GM12878 (cell line): ENCODE results near the gene TUSC7. TPM values are rescaled to one million over a fixed set of nuclear protein-coding genes. Genes with fewer than 3 reads are reported as not detected.

Experiments used
- ATAC-seq: fragments of 200-7000 bp; cut with Tn5 transposase; 3 replicates; pipeline ENCODE4 v1.9.1; 2020; ENCODE audit warnings: mild to moderate bottlenecking, moderate library complexity
- BruUV-seq: library from RNA; stranded (reverse); fragments of 400-500 nt; replicated peaks from 2 replicates; lab custom pipeline; 2021; lab: Mats Ljungman, UMichigan
- CTCF ChIA-PET: fragments of 300-600 bp; sonication (Branson Sonifier 250); formaldehyde crosslinking; extraction: SDS; loops from one replicate; lab custom pipeline; 2021; ENCODE audit warnings: inconsistent platforms; lab: Yijun Ruan, JAX
- POLR2A ChIA-PET: fragments of 350-600 bp; formaldehyde crosslinking; extraction: SDS; loops from one replicate; lab custom pipeline; 2021; ENCODE audit warnings: inconsistent platforms; lab: Charles Lee
- RAD21 ChIA-PET: fragments of 300-600 bp; sonication (Branson Sonifier 250); formaldehyde crosslinking; loops from one replicate; lab custom pipeline; 2023; ENCODE audit warnings: antibody characterized with exemption; ENCODE audit not compliant: unreplicated experiment; lab: Charles Lee
- SMC1A ChIA-PET: fragments of 300-600 bp; sonication (Branson Sonifier 250); formaldehyde crosslinking; loops from one replicate; lab custom pipeline; 2023; ENCODE audit not compliant: unreplicated experiment, uncharacterized antibody; lab: Charles Lee
- DNase-seq: peaks from one replicate; pipeline ENCODE4 v3.0.0-alpha.2; 2011; ENCODE audit warnings: low read depth, low spot score
- FAIRE-seq: peaks from 3 replicates; lab custom pipeline; 2011; peaks lifted over from hg19 to GRCh38; lab: Jason Lieb, UNC
- H2AFZ ChIP-seq: 2 replicates; pipeline ENCODE4 v1.6.0; 2011; ENCODE audit warnings: low read depth, low read length, control low read depth; ENCODE audit not compliant: control insufficient read depth
- H3K27ac ChIP-seq: 2 replicates; pipeline ENCODE4 v1.5.1; 2011; ENCODE audit warnings: control low read depth; ENCODE audit not compliant: control insufficient read depth, insufficient read depth
- H3K27me3 ChIP-seq, 2 experiments: replicated peaks in 1 of 2; 2 replicates each; pipeline versions ENCODE4 v1.6.0 to v1.6.1; 2011; ENCODE audit warnings: low read length in 1 of 2; ENCODE audit not compliant: control insufficient read depth in 2 of 2, insufficient read depth in 2 of 2
- H3K36me3 ChIP-seq, 2 experiments: 2 replicates each; pipeline ENCODE4 v1.5.1; 2011; ENCODE audit warnings: low read length in 1 of 2; ENCODE audit not compliant: control insufficient read depth in 2 of 2, insufficient read depth in 2 of 2
- H3K4me1 ChIP-seq: 2 replicates; pipeline ENCODE4 v1.6.1; 2011; ENCODE audit warnings: mild to moderate bottlenecking, low read length, moderate library complexity, mixed read lengths; ENCODE audit not compliant: control insufficient read depth, insufficient read depth
- H3K4me2 ChIP-seq: 2 replicates; pipeline ENCODE4 v1.6.0; 2011; ENCODE audit warnings: control low read depth; ENCODE audit not compliant: control insufficient read depth, insufficient read depth
- H3K4me3 ChIP-seq: fragments of 200-600 bp; sonication (generic); 2 replicates; pipeline ENCODE4 v1.5.1; 2016
- H3K79me2 ChIP-seq: 2 replicates; pipeline ENCODE4 v1.6.0; 2011; ENCODE audit warnings: low read length; ENCODE audit not compliant: control insufficient read depth, insufficient read depth
- H3K9ac ChIP-seq: 2 replicates; pipeline ENCODE4 v1.8.0; 2011; ENCODE audit warnings: low read length, control low read depth, mixed read lengths; ENCODE audit not compliant: control insufficient read depth, insufficient read depth
- H3K9me3 ChIP-seq: replicated peaks from 3 replicates; pipeline ENCODE4 v1.5.1; 2011; ENCODE audit warnings: mild to moderate bottlenecking, low read length; ENCODE audit not compliant: control insufficient read depth, insufficient read depth
- H4K20me1 ChIP-seq: 2 replicates; pipeline ENCODE4 v1.6.0; 2011; ENCODE audit not compliant: control insufficient read depth, insufficient read depth
- ATF7 ChIP-seq: fragments of 450-650 bp; IDR thresholded peaks from 2 replicates; pipeline ENCODE4 v1.6.1; 2016; ENCODE audit warnings: low read depth, mild to moderate bottlenecking
- CBX3 ChIP-seq: fragments of 200-600 bp; sonication (generic); IDR thresholded peaks from 2 replicates; pipeline ENCODE4 v1.6.1; 2016; ENCODE audit warnings: low read depth, borderline replicate concordance
- E2F4 ChIP-seq: IDR thresholded peaks from 2 replicates; pipeline ENCODE4 v1.6.1; 2012; ENCODE audit warnings: low read depth, low read length, improper control_type of control experiment
- IKZF2 ChIP-seq, 2 experiments: fragments of 450-650 bp; IDR thresholded peaks; 2 replicates each; pipeline ENCODE4 v1.6.1; 2017; ENCODE audit warnings: mild to moderate bottlenecking in 2 of 2, moderate library complexity in 2 of 2
- IRF4 ChIP-seq: IDR thresholded peaks from 2 replicates; pipeline ENCODE4 v1.6.1; 2011; ENCODE audit warnings: low read depth, low read length
- MTA2 ChIP-seq: fragments of 450-650 bp; IDR thresholded peaks from 2 replicates; pipeline ENCODE4 v1.6.1; 2016; ENCODE audit warnings: low read depth, mild to moderate bottlenecking, moderate library complexity
- NBN ChIP-seq: fragments of 450-650 bp; IDR thresholded peaks from 2 replicates; pipeline ENCODE4 v1.6.1; 2016
- NFYB ChIP-seq: IDR thresholded peaks from 2 replicates; pipeline ENCODE4 v1.6.1; 2011; ENCODE audit warnings: low read depth, mild to moderate bottlenecking, low read length, improper control_type of control experiment, moderate library complexity; ENCODE audit not compliant: insufficient read depth
- NKRF ChIP-seq: fragments of 450-650 bp; conservative IDR thresholded peaks from 2 replicates; pipeline ENCODE4 v1.6.1; 2017; ENCODE audit warnings: mild to moderate bottlenecking, moderate library complexity
- NR2F1 ChIP-seq: fragments of 450-650 bp; conservative IDR thresholded peaks from 2 replicates; pipeline ENCODE4 v1.6.1; 2017; ENCODE audit warnings: mild to moderate bottlenecking
- NRF1 ChIP-seq: conservative IDR thresholded peaks from 2 replicates; pipeline ENCODE4 v1.6.1; 2011; ENCODE audit warnings: mild to moderate bottlenecking, low read depth, low read length, improper control_type of control experiment
- RAD21 ChIP-seq: IDR thresholded peaks from 2 replicates; pipeline ENCODE4 v1.6.1; 2011; ENCODE audit warnings: mild to moderate bottlenecking, low read depth, low read length, moderate library complexity; ENCODE audit not compliant: insufficient read depth
- RB1 ChIP-seq: fragments of 450-650 bp; formaldehyde crosslinking; IDR thresholded peaks from 2 replicates; pipeline ENCODE4 v1.6.1; 2017; ENCODE audit warnings: mild to moderate bottlenecking, borderline replicate concordance
- SRF ChIP-seq, 2 experiments: IDR thresholded peaks; 2 replicates each; pipeline ENCODE4 v1.6.1; 2011; ENCODE audit warnings: low read depth in 2 of 2, low read length in 2 of 2, mild to moderate bottlenecking in 1 of 2, moderate library complexity in 1 of 2
- ZNF687 ChIP-seq: fragments of 450-650 bp; IDR thresholded peaks from 2 replicates; pipeline ENCODE4 v1.6.1; 2017; ENCODE audit warnings: mild to moderate bottlenecking, moderate library complexity
- WGBS: methylation state at CpG from one replicate; pipeline ENCODE4 v1.1.6; 2016; ENCODE audit warnings: low lambda C conversion rate; ENCODE audit not compliant: insufficient replicate concordance, insufficient coverage; ENCODE audit errors: missing lambda C conversion rate; 5-methylcytosine and 5-hydroxymethylcytosine counted together
- in situ Hi-C: fragments of 300-500 bp; cut with MboI; formaldehyde crosslinking; loops from 9 replicates; pipeline ENCODE4 v1.14.3; 2018; ENCODE audit warnings: mixed read lengths
- intact Hi-C: fragments of 100-400 bp; cut with micrococcal nuclease; formaldehyde crosslinking; loops from one replicate; pipeline ENCODE4 v1.14.2; 2022; ENCODE audit not compliant: unreplicated experiment
- polyA plus RNA-seq, 11 experiments: library from polyadenylated mRNA; depleted of rRNA in 4 of 11; unstranded in 6 of 11; stranded (reverse) in 5 of 11; fragments of >200 nt; fragmentation: Nextera tagmentation in 4 of 11; fragmentation: Illumina TruSeq in 1 of 11; extraction: Ambion mirVana in 4 of 11; extraction: Trizol in 1 of 11; gene quantifications; 1 replicate in 1 of 11; 2 replicates in 10 of 11; pipeline versions ENCODE4 v1.2.1 to v1.2.3, GENCODE V29; 2011 to 2016; ENCODE audit warnings: inconsistent platforms in 2 of 11, missing spikeins in 2 of 11, low read depth in 1 of 11
- total RNA-seq, 4 experiments: library from RNA; depleted of rRNA in 3 of 4; stranded (reverse); fragments of >200 nt in 3 of 4; fragmentation: Illumina TruSeq in 1 of 4; extraction: Trizol in 1 of 4; gene quantifications; 2 replicates each; pipeline versions ENCODE4 v1.2.1 to v1.2.3, GENCODE V29; 2013 to 2021

TUSC7 gene
- total and polyA plus RNA-seq, 10 of the 15 experiments (the other 5 are each of a cell fraction or from before 2014, with no cell fraction given): not detected

- ATAC-seq (no peak), FAIRE-seq (no peak), DNase-seq (no peak)
- TF ChIP-seq NFYB: no peak
- no peak for TF ChIP-seq IRF4
- TF ChIP-seq RB1: no peak
- no peak for TF ChIP-seq SRF (IDR thresholded peaks at IDR 0.05; ENCODE audit: low read depth in 2 of 2, low read length in 2 of 2)
- TF ChIP-seq RAD21: no peak
- no peak for TF ChIP-seq NRF1
- TF ChIP-seq ZNF687: no peak
- TF ChIP-seq E2F4: no peak
- TF ChIP-seq CBX3: no peak
- TF ChIP-seq NBN: no peak
- no peak for TF ChIP-seq IKZF2 (IDR thresholded peaks at IDR 0.05)
- TF ChIP-seq ATF7: no peak
- TF ChIP-seq NR2F1: no peak
- no peak for TF ChIP-seq NKRF
- no peak for TF ChIP-seq MTA2
- POLR2A ChIA-PET: no interaction called here
- no peak overlapping the region for H3K4me2 ChIP-seq
- no peak overlapping the region for H3K9ac ChIP-seq
- H3K79me2 ChIP-seq: no peaks in the 10 kb centered on the region
- CTCF ChIA-PET: no interaction called here
- H3K4me1 ChIP-seq: no peaks in the 10 kb centered on the region
- BruUV-seq: no TSS peak
- H3K9me3 ChIP-seq: no peaks in the 10 kb centered on the region
- 9% methylated on average over 1 of the region's 1 CpG for WGBS
- H3K4me3 ChIP-seq: no peak overlapping the region
- no peaks in the 10 kb centered on the region; the same call in 1 of the 2 replicates for H4K20me1 ChIP-seq
- intact Hi-C loops: no loop called here
- H3K36me3 ChIP-seq: no peaks in the 10 kb centered on the region
- H3K27ac ChIP-seq: no peak overlapping the region
- H2AFZ ChIP-seq: no peak overlapping the region
- SMC1A ChIA-PET: no interaction called here
- RAD21 ChIA-PET: no interaction called here
- in situ Hi-C loops: no loop called here
- no peaks in the 10 kb centered on the region for H3K27me3 ChIP-seq
Measured at GRCh38 chr3:116741467-116741866, 31.9 kb downstream of the TUSC7 start.
